NCI-H146 treated with DMSO at 0.1 percent for 48 hours (cell line): ENCODE data around the gene ZNF836.
A peak's percentile ranks its signal among the peaks of the same experiment; 100 is the strongest.

Experiments
- DNase-seq: peaks from one replicate; lab custom pipeline; 2025; ENCODE audit not compliant: unreplicated experiment; lab: John Stamatoyannopoulos, UW

Gene ZNF836

DNA sequence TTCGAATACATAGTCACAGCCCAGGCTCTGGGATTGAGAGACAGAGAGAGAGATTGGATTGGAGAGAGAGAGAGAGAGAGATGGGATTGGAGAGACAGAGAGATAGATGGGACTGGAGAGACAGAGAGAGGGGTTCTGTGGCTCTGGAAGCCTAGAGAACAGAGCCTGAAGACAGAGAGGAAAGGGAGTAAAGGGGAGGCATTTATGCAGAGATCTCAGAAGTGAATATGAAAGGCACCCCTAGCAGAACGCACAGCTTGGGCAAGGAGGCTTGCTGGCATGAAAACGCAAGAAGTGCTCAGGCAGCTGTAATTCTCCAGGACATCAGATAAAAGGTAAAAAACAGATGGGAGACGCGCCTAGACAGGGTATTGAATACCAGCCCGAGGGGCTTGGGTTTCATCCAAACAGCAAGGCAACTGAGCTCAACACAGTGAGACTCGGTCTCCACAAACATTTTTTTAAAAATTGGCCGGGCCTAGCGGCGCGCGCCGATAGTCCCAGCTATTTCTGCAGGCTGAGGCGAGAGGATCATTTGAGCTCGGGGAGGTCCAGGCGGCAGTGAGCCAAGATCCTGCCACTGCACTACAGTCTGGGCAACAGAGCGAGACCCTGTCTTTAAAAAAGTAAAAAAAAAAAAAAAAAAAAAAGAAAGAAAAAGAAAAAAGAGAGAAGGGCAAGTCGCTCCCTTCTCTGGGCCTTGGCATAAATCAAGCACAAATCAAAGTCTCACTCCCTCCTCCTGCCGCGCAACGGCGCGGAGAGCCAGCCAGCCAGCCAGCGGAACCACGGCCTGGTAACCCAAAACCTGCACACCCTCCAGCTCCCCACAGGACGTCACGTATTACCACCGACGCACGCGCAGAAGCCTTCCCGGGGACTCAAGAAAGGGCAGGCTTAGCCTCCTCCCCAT is 17.7 kb upstream of the ZNF836 start:
- DNase-seq, result peak; percentile 50

DNA sequence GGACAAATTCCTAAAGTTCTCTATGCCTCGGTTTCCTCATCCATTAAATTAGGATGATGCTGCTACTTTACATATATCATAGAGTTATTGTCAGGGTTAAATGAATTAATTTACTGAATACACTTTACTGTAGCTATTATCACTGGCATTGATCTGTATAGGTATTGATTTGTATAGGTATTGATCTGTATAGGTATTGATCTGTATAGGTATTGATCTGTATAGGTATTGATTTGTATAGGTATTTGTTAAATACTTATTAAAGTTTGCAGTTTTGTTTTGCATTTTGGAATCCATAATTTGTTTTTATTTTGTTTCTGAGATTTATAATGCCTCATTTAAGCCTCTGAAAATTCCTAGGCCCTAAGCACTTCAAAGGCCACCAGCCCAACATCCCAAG is 16.0 kb upstream of the ZNF836 start:
- DNase-seq, result no peak

DNA sequence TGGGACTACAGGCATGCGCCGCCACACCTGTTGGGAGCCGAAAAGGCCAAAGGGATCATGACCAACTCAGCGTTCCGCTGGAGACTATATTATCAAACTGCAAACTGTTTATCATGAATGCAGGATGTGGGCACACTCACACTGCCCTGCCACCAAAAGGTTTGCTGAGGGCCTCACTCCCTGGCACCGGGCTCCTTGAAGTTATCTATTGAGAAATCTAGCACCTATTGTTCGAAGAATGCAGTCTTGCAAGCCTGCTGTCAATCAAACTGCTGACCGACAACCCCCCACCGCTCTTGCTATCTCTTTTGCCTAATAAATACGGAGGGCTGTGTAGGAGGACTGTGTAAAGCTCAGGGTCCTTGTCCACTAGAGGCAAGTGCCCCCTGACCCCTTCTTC is 5.2 kb upstream of the ZNF836 start:
- no peak for DNase-seq

DNA sequence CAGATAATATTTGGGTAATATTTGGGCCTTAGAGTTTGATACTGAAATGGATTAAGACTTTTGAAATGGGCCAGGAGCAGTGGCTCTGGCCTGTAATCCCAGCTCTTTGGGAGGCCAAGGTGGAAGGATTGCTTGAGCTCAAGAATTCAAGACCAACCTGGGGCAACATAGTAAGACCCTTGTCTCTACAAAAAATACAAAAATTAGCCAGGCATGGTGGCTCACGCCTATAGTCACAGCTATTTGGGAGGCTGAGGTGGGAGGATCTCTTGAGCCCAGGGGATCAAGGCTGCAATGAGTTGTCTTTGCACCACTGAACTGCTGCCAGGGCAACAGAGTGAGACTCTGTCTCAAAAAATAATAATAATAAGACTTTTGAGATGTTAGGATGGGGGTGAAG is 926 bp upstream of the ZNF836 start:
- no peak for DNase-seq

DNA sequence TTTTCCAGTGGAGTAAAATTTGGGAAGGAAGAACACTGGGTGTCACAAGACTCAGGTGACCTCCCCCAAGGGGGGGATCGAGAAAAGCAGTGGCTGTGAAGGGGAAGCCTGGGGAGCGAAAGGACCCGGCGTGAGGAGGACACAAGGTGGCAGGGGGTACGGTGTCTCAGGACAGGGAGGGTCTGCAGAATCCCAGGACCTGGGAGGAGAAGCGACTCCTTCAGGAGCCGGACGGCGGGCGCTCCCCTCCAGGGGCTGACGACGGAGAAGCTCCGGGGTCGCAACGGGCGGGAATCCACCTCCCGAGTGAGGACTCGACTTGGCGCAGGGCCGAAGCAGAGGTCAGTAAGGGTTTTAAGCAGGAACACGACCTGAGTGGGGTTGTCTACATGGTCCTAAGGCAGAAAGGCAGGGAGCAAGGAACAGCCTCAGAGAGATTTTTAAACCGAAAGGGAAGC is 529 bp downstream of the ZNF836 start:
- no peak for DNase-seq

DNA sequence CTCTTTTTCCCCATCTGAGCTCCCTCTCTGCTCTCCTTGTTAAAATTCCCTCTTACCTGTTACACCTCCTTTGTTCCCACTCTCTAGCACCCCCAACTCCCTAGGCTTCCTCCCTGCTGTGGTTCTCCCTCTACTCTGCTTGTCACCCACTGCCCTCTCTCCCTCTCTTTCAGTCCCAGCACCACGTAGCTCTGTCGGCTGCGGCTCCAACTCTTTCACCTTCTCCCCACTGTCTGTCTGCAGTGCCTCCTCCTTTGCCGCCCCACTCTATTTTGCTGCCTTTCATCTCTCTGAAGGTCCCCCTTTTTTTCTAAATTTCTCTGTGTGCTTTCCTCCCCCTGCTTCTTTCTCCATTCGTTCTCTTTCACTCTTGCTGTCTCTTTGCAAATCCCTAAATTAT is 1.1 kb downstream of the ZNF836 start:
- DNase-seq, result no peak

DNA sequence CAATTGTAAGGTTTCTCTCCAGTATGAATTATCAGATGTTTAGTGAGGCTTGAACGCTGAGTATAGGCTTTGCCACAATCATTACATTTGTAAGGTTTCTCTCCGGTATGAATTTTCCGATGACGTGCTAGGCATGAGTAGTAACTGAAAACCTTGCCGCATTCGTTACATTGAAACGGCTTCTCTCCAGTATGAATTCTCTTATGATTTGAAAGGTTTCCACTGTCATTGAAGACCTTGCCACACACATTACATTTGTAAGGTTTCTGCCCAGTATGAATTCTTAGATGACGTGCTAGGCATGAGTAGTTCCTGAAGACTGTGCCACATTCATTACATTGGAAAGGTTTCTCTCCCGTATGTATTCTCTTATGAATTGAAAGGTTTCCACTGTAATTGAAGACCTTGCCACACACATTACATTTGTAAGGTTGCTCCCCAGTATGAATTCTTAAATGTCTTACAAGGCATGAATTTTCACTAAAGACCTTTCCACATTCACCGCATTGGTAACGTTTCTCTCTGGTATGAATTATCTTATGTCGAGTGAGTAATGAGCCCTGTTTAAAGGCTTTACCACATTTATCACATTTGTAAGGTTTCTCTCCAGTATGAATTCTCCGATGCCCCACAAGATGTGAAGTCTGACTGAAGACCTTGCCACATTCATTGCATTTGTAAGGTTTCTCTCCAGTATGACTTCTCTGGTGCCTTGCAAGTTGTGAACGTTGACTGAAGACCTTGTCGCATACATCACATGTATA is 15.6 kb downstream of the ZNF836 start:
- DNase-seq, result no peak

DNA sequence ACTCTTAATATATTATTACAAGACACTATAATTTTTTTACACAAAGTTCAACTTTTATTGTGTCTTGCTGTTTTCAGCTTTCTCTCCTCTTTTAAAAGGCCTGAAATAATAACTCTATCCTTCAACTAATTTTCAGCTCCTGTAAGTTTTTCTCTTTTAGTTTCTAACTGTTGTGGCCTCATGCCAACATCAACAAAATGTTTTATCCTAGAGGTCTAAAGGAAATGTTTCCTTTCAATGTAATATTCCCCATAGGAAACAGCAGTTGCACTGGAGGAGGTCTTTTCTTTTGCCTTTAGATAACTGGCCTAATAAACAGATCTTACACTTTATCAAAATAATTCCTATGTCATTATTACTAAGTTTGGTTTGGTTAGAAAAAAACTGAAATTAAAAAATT is 23.2 kb downstream of the ZNF836 start:
- no peak for DNase-seq

DNA sequence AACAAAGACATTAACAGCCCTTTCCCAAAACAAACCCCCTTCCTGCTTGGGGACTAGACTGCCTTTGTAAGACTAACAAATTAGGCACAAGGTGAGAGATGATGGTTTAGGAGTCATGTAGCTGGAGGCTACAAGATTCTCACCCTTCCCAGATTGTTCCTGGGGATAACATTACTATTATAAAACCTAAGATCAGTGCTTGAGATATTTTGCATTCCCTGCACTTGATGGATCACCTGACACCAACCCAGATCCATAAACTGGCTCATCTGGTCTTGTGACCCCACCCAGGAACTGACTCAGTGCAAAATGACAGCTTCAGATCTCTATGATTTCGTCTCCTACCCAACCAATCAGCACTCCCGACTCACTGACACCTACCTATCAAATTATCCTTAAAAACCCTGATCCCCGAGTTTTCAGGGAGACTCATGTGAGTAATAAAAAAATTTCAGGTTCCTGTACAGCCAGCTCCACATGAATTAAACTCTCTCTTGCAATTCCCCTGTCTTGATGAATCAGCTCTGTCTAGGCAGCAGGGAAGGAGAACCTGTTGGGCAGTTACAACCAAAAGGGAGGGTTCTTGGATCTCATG is 29.3 kb downstream of the ZNF836 start:
- no peak for DNase-seq

DNA sequence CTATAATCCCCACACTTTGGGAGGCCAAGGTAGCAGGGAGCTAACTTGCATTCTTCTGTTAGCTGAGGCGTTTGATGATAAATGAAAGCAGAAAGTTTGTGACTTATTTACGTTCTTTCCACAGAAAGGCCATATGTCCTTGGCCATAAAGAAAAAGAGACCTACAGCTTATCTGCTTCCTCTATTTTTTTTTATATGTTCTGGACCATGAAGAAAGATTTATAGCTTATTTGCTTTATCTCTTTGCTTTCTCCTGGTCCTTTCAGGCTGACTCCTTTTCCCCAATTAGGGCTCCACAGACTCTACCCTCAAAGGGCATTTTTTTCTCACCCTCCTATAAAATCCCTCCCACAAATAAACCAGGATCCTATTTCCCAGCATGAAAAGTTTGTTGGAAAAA is 30.2 kb downstream of the ZNF836 start:
- DNase-seq, result no peak

DNA sequence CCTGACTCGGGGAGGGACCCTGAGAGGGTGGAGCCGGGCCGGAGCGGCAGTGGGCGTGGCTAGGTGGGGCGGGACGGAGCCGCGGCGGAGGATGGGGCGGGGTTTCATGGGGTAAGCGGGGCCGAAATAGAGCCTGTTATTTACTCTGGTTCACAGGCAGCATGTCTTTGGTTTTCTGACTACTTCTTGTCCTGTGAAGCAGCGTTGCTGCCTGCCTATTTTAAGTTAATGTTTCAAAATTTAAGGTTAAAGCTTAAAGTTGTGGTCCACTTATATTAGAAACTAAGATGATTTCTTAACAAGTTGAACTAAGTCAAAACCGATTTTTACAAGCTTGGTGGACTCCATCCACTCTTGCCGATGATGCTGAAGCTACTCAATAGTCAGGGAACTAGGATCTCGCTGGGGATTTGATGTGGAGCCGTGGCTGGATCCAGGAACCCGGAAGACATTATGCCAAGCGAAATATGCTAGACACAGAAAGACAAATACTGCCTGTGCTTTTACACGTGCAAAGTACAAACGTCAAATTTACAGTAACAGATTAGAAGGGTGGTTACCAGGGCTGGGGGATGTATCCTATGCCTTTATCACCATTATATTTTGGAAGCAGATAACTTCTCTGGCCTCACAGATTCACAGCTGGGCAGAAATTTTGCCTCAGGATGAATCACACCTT is 31.2 kb downstream of the ZNF836 start:
- peak; percentile 91 for DNase-seq

DNA sequence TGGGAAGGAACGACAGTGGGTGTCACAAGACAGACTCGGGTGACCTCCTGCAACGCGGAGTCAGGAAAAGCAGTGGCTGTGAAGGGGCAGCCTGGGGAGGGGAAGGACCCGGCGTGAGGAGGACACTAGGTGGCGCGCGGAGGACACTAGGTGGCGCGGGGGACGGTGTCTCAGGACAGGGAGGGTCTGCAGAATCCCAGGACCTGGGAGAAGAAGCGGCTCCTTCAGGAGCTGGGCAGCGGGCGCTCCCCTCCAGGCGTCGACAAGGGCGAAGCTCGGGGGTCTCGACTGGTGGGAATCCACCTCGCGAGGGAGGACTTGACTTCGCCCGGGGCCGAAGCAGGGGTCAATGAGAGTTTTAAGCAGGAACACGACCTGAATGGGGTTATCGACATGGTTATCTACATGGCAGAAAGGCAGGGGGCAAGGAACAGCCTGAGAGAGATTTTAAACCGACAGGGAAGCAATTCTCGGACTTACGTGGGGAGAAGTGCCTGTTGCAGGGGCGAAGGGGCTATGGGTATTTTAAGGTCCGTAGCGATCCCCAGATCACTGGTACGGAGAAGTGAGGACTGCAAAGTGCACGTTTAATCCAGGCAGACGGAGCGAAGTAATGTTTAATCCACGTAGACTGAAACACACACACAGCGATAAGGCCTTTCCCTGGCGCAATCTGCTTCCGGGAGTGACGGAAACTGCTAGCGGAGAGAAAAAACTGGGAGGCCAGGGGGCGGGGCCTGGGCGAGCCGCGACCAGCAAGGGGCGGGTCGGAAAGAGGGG is 32.0 kb downstream of the ZNF836 start, which contains the start of gene ZNF616:
ZNF616 (minus strand) TSS at position 687 of the 780 bp plus-strand sequence. CDS start 9,426 bp downstream, outside the sequence.
- DNase-seq, result peak; percentile 89

DNA sequence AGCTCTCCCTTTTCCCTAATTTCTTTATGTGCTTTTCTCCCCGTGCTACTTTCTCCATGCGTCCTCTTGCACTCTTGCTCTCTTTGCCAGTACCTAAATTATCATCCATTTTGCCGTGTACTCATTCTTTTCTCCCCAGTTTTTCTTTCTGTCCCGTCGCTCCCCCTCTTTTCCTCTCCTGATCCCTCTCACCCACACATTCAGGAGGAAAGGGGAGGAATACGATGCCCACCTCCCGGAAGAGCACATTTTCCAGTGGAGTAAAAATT is 32.5 kb downstream of the ZNF836 start:
- DNase-seq, result no peak

DNA sequence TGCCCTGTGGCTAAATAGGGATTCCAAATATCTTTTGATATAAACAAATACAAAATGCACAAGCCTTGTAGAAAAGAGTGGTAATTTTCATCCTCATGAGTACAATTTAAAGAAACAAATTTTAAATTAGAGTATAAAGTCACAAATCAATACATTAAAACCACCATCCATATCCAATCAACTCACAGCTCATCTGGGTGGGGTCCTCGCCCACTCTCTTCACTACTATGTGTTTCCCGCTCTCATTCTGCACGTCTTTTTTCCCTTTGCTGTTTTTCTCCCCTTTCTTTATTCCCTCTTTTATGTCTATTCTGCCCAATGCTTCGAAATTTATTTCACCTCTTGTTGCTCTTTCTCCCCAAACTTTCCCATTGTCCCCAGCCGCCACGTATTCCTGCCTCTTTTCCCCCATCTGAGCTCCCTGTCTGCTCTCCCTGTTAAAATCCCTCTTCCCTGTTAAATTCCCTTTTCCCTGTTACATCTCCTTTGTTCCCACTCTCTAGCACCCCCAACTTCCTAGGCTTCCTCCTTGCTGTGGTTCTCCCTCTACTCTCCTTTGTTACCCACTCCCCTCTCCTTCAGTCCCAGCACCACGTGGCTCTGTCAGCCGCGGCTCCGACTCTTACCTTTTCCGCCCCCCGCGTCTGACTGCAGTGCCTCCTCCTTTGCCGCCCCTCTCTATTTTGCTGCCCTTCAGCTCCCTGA is 33.0 kb downstream of the ZNF836 start:
- peak; percentile 69 for DNase-seq

DNA sequence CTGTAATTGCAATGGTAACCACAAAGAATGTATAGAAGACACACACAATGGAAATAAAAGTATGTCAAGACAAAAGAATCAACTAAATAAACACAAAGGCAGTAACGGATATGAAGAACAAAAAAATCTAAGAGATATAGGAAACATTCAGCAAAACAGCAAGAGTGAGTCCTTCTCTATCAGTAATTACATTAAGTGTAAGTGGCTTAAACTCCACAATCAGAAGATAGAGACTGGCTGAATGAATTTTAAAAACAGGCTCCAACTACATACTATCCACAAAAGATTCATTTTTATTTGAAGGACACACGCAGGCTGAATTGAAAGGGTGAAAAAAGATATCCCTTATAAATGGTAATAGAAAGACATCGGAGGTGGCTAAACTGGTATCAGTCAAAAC is 51.1 kb downstream of the ZNF836 start:
- DNase-seq, result no peak

DNA sequence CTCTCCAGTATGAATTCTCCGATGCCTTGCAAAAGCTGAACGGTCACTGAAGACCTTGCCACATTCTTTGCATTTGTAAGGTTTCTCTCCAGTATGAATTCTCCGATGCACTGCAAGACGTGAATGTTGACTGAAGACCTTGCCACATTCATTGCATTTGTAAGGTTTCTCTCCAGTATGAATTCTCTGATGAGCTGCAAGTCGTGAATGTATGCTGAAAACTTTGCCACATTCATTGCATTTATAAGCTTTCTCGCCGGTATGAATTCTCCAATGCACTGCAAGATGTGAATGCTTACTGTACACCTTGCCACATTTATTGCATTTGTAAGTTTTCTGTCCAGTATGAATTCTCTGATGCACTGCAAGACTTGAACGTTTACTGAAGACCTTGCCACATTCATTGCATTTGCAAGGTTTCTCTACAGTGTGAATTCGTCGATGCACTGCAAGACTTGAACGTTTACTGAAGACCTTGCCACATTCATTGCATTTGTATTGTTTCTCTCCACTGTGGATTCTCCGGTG is 55.8 kb downstream of the ZNF836 start:
- DNase-seq, result no peak

DNA sequence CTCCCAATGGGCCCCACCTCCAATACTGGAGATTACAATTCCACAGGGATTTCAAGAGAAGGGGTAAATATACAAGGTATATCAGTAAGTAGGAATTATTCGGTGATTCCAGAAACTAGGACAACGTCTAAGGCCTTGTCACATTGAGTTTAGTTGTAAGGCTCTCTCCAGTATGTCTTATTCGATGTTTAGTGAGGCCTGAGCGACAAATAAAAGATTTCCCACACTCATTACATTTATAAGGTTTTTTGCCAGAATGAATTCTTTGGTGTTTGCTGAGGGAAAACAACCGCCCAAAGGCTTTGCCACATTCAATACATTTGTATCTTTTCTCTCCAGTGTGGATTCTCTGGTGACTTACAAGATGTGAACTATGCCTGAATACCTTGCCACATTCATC is 56.7 kb downstream of the ZNF836 start:
- DNase-seq, result no peak

DNA sequence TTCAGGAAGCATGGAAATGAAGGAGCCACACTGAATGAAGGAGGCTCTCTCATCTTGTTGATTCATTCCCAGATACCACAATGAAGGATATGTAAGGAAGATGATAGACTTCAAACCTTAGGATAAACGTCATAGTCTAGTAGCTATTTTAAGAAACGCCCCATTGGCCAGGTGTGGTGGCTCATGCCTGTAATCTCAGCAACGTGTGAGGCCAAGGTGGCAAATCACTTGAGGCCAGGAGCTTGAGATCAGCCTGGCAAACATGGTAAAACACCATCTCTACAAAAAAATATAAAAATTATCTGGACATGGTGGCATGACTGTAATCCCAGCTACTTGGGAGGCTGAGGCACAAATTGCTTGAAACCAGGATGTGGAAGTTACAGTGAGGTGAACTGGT is 58.8 kb downstream of the ZNF836 start:
- no peak for DNase-seq

DNA sequence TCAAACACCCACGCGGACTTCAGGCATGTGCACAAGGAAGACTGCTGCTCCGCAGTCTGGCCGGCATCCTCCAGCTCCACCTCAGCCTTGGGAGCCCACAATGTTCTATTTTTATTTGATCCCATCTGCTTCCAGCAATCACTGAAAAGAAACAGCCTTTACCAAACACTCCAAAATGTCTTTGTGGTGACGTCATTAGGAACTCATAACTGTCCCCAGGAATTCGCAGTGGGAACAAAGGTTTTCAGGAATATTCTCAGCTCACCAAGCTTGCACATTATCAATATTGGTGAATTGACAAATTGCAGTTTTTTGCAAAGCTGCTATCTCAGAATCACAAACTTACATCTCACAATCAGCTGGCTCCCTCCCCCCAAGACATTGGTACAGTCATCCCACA is 60.6 kb downstream of the ZNF836 start:
- DNase-seq, result no peak
